Activated CD8-positive, alpha-beta T cell treated with anti-CD3 and anti-CD28 coated beads for 36 hours (primary cell): ENCODE measurements around the gene LRIG1. TPM values are rescaled to one million over a fixed set of nuclear protein-coding genes. Genes with fewer than 3 reads are reported as not detected.

ENCODE experiments used
- ATAC-seq: fragments of 200-7000 bp; cut with Tn5 transposase; one replicate; pipeline ENCODE4 v1.10.0; 2021; ENCODE audit warnings: mild to moderate bottlenecking, moderate library complexity
- CTCF ChIA-PET: fragments of 350-600 bp; sonication (Branson Sonifier 250); formaldehyde crosslinking; loops from one replicate; lab custom pipeline; 2021; ENCODE audit warnings: antibody characterized with exemption; lab: Charles Lee
- POLR2A ChIA-PET: fragments of 350-600 bp; sonication (Branson Sonifier 250); formaldehyde crosslinking; loops from one replicate; lab custom pipeline; 2021; ENCODE audit warnings: antibody characterized with exemption; lab: Charles Lee
- DNase-seq: peaks from one replicate; pipeline ENCODE4 v3.0.0-alpha.2; 2020
- H3K27ac Mint-ChIP-seq: one replicate; pipeline ENCODE4 v1.8.0; 2021; ENCODE audit warnings: mild to moderate bottlenecking, mixed read lengths
- H3K27me3 Mint-ChIP-seq: one replicate; pipeline ENCODE4 v1.8.0; 2021; ENCODE audit warnings: mixed read lengths
- H3K36me3 Mint-ChIP-seq: one replicate; pipeline ENCODE4 v1.8.0; 2021; ENCODE audit warnings: low read depth, mixed read lengths
- H3K4me1 Mint-ChIP-seq: one replicate; pipeline ENCODE4 v1.8.0; 2021; ENCODE audit warnings: low read depth, mixed read lengths
- H3K4me3 Mint-ChIP-seq: one replicate; pipeline ENCODE4 v1.8.0; 2021; ENCODE audit warnings: mild to moderate bottlenecking, moderate library complexity, mixed read lengths
- H3K9me3 Mint-ChIP-seq: one replicate; pipeline ENCODE4 v1.8.0; 2021; ENCODE audit warnings: mixed read lengths
- intact Hi-C: fragments of 100-400 bp; cut with micrococcal nuclease; formaldehyde crosslinking; loops from one replicate; pipeline ENCODE4 v1.10.0; 2022
- total RNA-seq, 2 experiments: library from RNA; stranded (reverse); gene quantifications; one replicate each; pipeline ENCODE4 v1.2.3, GENCODE V29; 2021
- TF ChIP-seq, protein P1 (sequence below): fragments of 200-600 bp; IDR thresholded peaks from one replicate; pipeline ENCODE4 v1.8.0; 2022; ENCODE audit warnings: antibody characterized with exemption, mild to moderate bottlenecking

Gene LRIG1
- total RNA-seq, 2 experiments from 2014 or later, result 12.7 to 13.0 TPM

DNA sequence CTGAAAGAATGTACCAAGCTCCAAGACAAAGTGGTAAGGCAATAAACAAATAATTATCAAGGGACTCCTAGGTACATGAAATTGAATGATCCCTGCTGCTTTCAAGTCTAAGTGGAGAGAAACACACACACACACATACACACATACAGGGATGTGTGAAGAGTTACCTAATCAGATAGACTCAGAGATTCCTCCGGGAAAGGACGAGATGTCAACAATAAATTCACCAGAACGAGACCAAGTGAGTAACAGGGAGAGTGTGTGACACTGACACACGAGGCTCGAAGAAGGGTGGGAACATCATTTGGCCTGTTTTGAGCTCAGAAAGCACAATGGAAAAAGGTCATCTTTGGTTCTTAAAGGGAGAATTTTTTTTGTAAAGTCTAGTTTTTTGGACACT lies 13.4 kb downstream of the LRIG1 start:
- no peak overlapping the region for H3K4me3 Mint-ChIP-seq
- TF ChIP-seq, protein P1, sequence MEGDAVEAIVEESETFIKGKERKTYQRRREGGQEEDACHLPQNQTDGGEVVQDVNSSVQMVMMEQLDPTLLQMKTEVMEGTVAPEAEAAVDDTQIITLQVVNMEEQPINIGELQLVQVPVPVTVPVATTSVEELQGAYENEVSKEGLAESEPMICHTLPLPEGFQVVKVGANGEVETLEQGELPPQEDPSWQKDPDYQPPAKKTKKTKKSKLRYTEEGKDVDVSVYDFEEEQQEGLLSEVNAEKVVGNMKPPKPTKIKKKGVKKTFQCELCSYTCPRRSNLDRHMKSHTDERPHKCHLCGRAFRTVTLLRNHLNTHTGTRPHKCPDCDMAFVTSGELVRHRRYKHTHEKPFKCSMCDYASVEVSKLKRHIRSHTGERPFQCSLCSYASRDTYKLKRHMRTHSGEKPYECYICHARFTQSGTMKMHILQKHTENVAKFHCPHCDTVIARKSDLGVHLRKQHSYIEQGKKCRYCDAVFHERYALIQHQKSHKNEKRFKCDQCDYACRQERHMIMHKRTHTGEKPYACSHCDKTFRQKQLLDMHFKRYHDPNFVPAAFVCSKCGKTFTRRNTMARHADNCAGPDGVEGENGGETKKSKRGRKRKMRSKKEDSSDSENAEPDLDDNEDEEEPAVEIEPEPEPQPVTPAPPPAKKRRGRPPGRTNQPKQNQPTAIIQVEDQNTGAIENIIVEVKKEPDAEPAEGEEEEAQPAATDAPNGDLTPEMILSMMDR, result no peak
- H3K27me3 Mint-ChIP-seq, result peaks cover 1% of the 10 kb centered on the region
- POLR2A ChIA-PET, result interaction anchor here (0.6 to 1.5 kb wide), 4 partner anchors 14 to 22 kb away, joined by 3 to 6 read pairs (median 3); no protein-coding TSS in a partner anchor
- DNase-seq (no peak), ATAC-seq (no peak)
- no peaks in the 10 kb centered on the region for H3K9me3 Mint-ChIP-seq
- H3K4me1 Mint-ChIP-seq, result peaks cover 66% of the 10 kb centered on the region
- CTCF ChIA-PET, result no interaction called here
- intact Hi-C loops, result no loop called here
- no peaks in the 10 kb centered on the region for H3K36me3 Mint-ChIP-seq
- no peak overlapping the region for H3K27ac Mint-ChIP-seq

DNA sequence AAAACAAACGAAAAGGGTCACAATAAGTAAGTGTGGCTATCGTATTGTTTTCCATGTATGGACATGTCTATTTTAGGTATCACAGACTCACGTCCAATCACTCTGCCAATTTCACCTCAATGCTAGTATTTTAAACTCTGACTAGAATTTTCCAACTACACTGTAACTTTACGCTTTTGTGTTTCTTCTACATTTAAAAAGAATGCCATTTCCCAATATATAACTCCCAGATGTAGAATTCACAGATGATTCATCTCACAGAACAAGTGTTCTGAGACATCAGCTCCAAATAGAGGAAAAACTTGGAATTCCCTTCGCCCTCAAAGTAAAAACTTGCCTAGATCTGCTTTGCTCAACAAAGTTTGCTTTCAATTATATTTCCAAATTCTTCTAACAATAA lies 14.2 kb downstream of the LRIG1 start:
- Mint-ChIP-seq H3K27ac (no peak overlapping the region), H3K4me1 (peaks cover 65% of the 10 kb centered on the region), H3K9me3 (no peaks in the 10 kb centered on the region), H3K36me3 (no peaks in the 10 kb centered on the region), H3K27me3 (peaks cover 1% of the 10 kb centered on the region), H3K4me3 (no peak overlapping the region)
- DNase-seq (no peak), ATAC-seq (no peak)
- POLR2A ChIA-PET, result interaction anchor here (0.5 to 1.5 kb wide), 7 partner anchors 8 to 597 kb away, joined by 3 to 6 read pairs (median 3); no protein-coding TSS in a partner anchor
- TF ChIP-seq, protein P1, result no peak
- intact Hi-C loops, result no loop called here
- CTCF ChIA-PET, result interaction anchor here (0.9 kb wide), 1 partner anchor 94 kb away, joined by 4 read pairs; no protein-coding TSS in a partner anchor

DNA sequence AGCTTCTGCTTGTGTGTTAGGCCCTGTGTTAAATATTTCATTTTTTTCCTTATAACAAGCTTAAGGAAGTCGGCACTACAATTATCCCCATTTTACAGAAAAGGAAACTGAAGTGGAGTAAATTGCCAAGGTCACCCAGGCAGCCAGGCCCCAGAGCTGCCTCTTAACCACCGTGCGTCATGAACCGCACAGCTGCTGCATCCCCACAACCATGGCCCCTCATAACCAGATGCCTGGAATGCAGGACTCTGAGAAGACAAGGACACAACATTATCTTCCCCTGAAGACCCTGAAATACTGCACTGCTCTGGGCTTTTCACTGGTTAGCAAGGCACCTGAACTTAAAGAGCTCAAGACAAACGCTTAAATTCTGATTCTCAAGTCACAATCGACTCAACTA lies 14.6 kb downstream of the LRIG1 start:
- H3K9me3 Mint-ChIP-seq, result no peaks in the 10 kb centered on the region
- TF ChIP-seq, protein P1, result no peak
- no peak overlapping the region for H3K27ac Mint-ChIP-seq
- ChIA-PET CTCF (interaction anchor here (0.9 kb wide), 1 partner anchor 93 kb away, joined by 4 read pairs; no protein-coding TSS in a partner anchor), POLR2A (interaction anchor here (0.5 to 1.2 kb wide), 5 partner anchors 8 to 597 kb away, joined by 3 read pairs; no protein-coding TSS in a partner anchor)
- DNase-seq, result no peak
- no peaks in the 10 kb centered on the region for H3K36me3 Mint-ChIP-seq
- intact Hi-C loops, result no loop called here
- no peak overlapping the region for H3K4me3 Mint-ChIP-seq
- H3K27me3 Mint-ChIP-seq, result peaks cover 1% of the 10 kb centered on the region
- no peak for ATAC-seq
- peaks cover 69% of the 10 kb centered on the region for H3K4me1 Mint-ChIP-seq

DNA sequence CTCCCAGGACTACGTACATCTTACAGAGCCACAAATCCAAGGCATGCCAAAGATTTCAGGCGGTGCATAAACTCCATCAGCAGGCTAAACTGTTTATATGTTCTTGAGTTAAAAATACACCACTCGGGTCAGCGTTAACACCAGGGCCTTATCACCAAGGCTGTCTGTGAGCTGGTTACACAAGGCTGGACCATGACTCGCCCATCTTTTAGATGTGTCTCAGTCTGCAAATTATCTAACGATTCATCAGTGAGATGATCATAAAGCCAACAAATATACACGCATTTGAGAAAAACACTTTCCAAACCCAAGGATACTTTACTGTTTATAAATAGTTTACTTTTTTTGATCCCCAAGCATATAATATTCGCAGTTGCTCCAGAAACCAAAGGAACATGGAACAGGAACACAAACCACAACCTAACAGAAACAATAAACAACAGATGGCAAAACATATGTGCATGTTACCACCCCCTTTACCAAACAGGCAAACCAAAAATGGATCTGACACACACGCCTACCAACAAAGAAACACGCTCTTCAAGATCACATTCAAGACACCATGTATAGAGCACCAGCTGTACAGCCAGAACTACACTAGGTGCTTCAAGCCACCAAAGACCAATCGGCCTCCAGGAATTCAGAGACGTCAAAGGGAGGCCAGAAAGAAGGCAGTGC lies 15.4 kb downstream of the LRIG1 start:
- TF ChIP-seq, protein P1, result no peak
- Mint-ChIP-seq H3K4me1 (peaks cover 70% of the 10 kb centered on the region), H3K4me3 (no peak overlapping the region), H3K9me3 (no peaks in the 10 kb centered on the region), H3K36me3 (peaks cover 3% of the 10 kb centered on the region), H3K27me3 (peaks cover 1% of the 10 kb centered on the region), H3K27ac (no peak overlapping the region)
- DNase-seq, result no peak
- intact Hi-C loops, result no loop called here
- CTCF ChIA-PET, result no interaction called here
- POLR2A ChIA-PET, result interaction anchor here (1.0 kb wide), 1 partner anchor 77 kb away, joined by 3 read pairs; no protein-coding TSS in a partner anchor
- ATAC-seq, result no peak
